Fibroblast of lung (primary cell): ENCODE results near the gene CRELD2.

Experiments used
- CTCF ChIP-seq, 2 donors: IDR thresholded peaks in 1 of 2; conservative IDR thresholded peaks in 1 of 2; 1 replicate in 1 of 2; 2 replicates in 1 of 2; pipeline ENCODE4 v1.5.1; 2011 to 2012; ENCODE audit warnings: low read length in 2 of 2, control low read depth in 1 of 2, inconsistent platforms in 1 of 2, low read depth in 1 of 2, mild to moderate bottlenecking in 1 of 2
- EZH2 ChIP-seq: IDR thresholded peaks from 2 replicates; pipeline ENCODE4 v1.5.1; 2012; ENCODE audit warnings: low read length, control low read depth, mild to moderate bottlenecking; ENCODE audit errors: missing control alignments

DNA sequence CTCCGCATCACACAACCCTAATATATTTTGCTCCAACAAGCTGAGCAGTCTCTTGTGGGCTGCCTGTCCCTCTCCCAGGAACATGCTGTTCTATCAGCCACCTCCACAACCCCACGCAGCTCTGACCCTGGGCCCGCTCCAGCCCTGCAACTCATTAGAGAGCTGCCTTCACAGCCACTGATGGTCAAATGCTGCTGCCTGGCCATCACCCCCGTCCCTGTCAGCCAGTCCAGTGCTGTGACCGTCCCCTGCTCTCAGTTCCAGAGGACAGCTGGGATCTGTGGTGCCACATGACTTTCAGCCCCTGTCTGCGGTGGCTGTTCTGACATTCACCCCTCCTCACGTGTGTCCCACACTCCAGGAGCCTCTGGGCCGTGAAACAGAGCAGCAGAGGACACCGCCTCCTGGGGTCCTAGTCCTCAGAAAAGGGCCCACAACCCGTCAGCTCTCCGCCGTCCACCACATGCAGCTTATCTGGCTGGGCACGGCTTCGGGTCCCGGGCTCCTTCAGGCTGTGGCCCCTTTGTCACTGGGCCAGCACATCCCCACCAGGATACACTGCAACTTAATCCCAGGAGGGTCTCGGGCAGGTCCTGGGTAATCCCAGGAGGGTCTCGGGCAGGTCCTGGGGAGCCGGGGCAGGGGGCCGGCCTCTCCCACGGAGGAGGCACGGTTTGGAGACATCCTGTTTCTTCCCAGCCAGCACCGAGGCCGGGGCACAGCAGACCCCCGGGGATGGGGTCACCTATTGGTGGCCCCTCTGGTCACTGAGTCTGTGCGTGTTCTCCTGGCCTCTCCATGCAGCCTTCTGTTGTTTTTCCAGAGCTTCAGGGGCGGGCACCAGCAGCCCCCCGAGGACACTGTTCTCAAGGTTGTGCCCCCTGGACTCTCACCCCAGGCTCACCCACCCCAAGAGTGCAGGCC, 15.1 kb downstream of the CRELD2 start:
- TF ChIP-seq EZH2 (no peak), CTCF (conservative IDR thresholded peaks at IDR 0.05 in 1 of 2, IDR thresholded peaks at IDR 0.05 in 1 of 2; ENCODE audit: low read depth in 1 of 2, low read length in 2 of 2) (no peak)
